SHP77 treated with DMSO at 0.1 percent for 48 hours (cell line): Measurements from ENCODE around the gene ANKRD30B.
"Not testable (repeated sequence)": the region's sequence is repeated elsewhere in the genome, so short reads cannot be mapped to it uniquely, and the experiment has no call there.

ENCODE experiments used
- DNase-seq: peaks from one replicate; lab custom pipeline; 2025; lab: John Stamatoyannopoulos, UW

The ANKRD30B gene, protein sequence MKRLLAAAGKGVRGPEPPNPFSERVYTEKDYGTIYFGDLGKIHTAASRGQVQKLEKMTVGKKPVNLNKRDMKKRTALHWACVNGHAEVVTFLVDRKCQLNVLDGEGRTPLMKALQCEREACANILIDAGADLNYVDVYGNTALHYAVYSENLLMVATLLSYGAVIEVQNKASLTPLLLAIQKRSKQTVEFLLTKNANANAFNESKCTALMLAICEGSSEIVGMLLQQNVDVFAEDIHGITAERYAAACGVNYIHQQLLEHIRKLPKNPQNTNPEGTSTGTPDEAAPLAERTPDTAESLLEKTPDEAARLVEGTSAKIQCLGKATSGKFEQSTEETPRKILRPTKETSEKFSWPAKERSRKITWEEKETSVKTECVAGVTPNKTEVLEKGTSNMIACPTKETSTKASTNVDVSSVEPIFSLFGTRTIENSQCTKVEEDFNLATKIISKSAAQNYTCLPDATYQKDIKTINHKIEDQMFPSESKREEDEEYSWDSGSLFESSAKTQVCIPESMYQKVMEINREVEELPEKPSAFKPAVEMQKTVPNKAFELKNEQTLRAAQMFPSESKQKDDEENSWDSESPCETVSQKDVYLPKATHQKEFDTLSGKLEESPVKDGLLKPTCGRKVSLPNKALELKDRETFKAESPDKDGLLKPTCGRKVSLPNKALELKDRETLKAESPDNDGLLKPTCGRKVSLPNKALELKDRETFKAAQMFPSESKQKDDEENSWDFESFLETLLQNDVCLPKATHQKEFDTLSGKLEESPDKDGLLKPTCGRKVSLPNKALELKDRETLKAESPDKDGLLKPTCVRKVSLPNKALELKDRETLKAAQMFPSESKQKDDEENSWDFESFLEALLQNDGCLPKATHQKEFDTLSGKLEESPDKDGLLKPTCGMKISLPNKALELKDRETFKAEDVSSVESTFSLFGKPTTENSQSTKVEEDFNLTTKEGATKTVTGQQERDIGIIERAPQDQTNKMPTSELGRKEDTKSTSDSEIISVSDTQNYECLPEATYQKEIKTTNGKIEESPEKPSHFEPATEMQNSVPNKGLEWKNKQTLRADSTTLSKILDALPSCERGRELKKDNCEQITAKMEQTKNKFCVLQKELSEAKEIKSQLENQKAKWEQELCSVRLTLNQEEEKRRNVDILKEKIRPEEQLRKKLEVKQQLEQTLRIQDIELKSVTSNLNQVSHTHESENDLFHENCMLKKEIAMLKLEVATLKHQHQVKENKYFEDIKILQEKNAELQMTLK (N-terminal part only)

DNA sequence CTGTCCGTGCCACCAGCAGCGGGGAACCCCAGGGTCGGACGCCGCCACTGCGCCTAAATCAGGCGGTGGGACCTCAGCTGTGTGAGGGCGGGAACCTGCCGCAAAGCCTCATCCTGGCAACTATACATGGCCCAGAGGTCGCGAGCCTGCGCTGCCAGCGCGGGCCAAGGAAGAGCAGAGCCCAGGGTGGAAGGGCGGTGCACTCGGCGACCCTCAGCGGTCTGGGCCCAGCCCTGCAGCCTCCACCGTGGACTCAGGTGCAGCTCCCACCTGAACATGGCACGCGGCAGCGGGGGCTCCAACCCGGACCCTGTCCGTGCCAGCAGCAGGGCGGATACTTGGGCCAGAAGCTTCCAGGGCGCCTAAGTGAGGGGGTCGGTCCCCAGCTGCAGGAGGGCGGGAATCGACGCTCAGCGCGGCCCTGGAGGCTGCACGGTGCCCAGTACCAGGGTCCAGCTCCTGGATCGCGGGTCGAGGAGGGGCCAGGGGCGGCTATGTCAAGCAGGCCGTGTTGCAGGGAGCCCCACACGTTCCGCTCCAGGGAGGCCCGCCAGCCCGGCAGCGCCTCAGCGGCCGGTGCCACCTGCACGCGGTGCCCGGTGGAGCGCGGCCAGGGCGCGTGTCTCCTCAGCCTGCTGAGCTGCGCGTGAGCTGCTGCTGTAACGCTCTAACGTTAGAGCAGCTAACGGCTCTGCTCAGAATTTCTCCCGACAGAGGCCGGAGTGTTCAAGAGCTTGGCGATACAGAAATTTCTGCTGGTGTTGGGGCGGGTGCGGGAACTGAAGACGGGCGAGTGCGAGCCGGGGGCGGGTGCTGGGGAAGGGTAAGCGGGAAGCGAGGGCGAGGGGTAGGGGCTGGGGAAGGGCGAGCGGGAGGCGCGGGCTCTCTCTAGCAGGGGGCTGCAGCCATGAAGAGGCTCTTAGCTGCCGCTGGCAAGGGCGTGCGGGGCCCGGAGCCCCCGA is at the start of gene ANKRD30B:
Gene ANKRD30B, plus strand, starts transcription at position 660 of the 962 bp plus-strand sequence. Its CDS starts 248 bp downstream, at position 908.
- no peak for DNase-seq

DNA sequence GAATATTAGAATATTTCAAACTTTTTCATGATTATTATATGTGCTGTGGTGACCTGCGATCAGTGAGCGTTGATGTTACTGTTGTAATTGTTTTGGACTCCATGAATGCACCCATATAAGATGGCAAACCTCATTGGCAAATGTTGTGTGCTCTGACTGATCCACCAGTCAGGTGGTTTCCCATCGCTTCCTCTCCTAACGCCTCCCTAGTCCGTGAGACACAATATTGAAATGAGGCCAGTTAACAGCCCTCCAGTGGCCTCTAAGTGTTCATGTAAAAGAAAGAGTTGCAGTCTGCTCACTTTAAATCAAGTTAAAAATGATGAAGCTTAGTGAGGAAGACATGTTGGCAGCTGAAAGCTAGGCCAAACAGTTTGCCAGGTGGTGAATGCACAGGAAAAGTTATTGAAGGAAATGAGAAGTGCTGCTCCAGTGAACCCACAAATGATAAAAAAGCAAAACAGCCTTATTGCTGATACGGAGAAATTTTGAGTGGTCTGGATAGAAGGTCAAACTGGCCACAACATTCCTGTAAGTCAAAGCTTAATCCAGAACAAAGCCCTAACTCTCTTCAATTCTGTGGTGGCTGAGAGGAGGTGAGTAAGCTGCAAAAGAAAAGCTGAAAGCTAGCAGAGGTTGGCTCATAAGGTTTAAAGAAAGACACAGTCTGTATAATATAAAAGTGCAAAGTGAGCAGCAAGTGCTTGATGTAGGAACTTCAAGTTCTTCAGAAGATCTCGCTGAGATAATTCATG is 46.5 kb upstream of the ANKRD30B start:
- DNase-seq = not testable (repeated sequence)

DNA sequence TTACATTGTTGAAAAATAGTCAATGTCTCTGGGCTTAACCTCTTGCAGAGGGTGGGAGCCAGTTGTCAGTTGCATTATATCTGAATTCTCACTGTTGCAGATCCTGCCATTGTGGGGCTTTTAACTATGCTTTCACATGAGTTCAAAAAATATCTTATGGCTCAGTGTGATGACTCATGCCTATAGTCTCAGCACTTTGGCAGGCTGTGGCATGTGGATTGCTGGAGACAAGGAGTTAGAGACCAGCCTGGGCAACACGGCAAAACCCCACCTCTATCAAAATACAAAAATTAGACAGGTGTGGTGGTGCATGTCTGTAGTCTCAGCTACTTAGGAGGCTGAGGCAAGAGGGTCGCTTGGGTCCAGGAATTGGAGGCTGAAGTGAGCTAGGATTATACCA is 38.2 kb upstream of the ANKRD30B start:
- DNase-seq = not testable (repeated sequence)

DNA sequence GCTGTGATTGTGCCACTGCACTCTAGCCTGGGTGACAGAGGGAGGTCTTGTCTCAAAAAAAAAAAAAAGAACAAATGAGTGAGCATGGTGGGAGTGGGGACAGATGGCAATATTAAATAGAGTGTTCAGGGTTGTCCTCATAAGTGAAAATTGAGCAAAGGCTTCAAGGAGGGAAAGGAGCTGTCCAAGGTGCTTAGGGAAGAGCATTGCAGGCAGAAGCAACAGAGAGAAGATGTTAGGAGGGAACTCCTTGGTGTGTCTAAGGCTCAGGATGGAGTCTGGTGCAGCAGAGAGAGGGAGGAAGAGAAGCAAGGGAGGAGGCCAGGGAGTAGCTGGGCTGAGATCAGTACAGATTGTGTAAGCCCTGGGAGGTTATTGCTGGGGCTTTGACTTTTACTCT is 26.4 kb upstream of the ANKRD30B start:
- DNase-seq = not testable (repeated sequence)

DNA sequence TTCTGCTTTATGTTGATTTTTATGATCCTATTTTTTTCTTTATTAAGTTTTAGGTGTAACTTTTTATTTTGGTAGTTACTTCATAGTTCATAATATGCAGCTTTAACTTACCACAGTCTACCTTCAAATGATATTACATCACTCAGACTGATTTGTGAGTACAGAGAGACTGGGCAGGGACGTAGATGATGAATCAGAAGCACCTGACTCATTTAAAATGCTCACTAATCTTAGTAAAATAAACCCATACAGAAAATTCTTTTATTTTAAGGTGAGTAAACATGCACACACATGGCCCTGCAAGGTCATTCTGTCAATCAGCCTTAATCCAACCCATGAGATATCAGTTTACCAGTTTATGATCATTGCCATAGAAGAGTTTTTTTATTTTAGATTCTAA is 8.9 kb upstream of the ANKRD30B start:
- DNase-seq = not testable (repeated sequence)

DNA sequence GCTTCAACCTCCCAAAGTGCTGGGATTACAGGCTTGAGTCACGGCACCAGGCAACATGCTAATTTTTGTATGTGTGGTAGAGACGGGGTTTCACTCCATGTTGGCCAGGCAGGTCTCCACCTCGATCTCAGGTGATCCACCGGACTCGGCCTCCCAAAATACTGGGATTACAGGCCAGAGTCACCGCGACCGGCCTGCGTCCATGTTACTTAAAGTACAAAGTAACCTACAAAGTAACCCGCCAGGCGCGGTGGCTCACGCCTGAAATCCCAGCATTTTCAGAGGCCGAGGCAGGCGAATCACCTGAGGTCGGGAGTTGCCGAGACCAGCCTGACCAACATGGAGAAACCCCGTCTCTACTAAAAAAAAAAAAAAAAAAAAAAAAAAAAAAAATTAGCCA is 1.1 kb upstream of the ANKRD30B start:
- DNase-seq = no peak

DNA sequence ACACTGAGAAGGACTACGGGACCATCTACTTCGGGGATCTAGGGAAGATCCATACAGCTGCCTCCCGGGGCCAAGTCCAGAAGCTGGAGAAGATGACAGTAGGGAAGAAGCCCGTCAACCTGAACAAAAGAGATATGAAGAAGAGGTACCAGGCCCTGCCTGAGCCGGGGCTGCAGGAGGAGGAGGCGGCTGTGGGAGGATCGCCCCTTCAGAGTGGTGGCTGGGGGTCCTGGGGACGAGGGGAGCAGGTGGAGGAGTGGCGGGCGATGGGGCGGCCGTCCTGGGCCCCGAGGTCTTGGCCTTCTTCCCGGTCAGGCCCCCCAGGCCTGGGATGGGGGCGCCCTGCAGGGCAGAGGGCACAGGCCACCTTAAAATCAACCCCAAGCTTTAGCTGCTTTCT is 524 bp downstream of the ANKRD30B start:
- no peak for DNase-seq

DNA sequence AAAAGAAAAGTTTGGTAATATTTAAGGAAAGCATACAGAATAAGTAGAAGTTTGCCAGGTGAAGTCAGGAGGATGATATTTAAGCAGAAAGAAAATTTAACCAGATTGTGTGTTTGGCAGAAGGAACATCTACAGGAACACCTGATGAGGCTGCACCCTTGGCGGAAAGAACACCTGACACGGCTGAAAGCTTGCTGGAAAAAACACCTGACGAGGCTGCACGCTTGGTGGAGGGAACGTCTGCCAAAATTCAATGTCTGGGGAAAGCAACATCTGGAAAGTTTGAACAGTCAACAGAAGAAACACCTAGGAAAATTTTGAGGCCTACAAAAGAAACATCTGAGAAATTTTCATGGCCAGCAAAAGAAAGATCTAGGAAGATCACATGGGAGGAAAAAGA is 15.6 kb downstream of the ANKRD30B start:
- not testable (repeated sequence) for DNase-seq

DNA sequence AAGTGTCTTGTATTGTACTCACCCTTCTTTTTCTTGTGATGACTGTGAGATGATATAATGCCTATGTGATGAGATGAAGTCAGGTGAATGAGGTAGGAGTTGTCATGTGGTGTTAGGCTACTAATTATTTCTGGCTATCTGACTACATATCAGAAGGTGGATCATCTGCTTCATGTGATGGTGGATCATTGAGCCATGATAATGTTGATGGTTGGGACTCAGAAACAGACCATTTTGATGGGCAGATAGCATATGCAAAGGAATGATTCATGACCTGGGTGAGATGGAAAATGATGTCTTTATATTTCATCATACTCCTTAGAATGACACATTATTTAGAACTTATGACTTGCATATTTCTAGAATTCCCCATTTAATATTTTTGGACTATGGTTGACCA is 19.5 kb downstream of the ANKRD30B start:
- DNase-seq = no peak

DNA sequence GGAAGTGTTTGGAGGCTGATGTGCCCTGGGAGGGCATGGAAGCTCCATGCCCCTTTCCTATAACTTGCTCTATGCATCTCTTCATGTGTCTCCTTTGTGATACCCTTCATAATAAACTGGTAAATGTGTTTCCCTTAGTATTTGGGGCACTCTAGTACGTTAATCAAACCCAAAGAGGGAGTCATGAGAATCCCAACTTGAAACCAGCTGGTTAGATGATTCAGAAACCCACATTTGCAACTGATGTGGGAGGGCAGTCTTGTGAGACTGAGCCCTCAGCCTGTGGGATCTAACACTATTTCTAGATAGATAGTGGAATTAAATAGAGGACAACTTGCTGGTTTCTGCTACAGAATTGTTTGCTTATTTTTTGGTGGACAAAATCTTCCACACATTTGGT is 20.3 kb downstream of the ANKRD30B start:
- DNase-seq = no peak

DNA sequence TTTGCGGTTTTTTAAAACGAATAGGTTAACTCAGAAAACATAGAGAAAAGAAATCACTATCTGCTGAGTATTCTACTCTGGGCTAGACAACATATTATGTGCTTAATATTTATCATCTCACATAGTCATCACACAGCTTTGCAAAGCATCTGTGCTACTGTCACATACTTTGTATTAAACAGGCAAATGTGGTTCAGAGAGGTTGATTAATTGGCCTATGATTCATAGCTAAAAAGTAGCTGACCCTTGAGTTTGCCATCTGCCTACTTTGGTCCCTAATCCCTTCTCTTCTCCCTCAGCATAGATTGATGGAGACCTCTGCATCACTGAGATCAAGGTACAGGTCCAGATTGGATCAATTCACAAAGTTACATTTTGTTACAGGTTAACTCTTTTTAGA is 21.4 kb downstream of the ANKRD30B start:
- DNase-seq = no peak

DNA sequence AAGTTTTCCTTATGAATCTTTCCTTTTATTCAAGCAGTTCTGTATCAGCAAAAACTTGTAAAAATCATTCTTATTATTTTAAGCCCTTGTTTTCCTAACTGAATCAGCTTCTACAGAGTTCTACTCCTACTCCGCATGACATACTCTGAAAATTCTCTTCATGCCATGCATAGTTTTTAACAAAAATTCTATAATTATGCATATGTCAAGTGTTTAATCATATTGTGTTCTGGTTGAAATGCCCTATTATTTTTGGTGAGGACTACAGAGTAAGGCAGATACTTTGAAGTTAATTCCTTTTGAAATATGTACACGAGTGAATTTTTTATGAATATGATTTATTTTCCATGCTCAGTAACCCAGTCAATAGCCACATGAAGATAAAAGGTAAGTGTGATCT is 28.8 kb downstream of the ANKRD30B start:
- DNase-seq = no peak

DNA sequence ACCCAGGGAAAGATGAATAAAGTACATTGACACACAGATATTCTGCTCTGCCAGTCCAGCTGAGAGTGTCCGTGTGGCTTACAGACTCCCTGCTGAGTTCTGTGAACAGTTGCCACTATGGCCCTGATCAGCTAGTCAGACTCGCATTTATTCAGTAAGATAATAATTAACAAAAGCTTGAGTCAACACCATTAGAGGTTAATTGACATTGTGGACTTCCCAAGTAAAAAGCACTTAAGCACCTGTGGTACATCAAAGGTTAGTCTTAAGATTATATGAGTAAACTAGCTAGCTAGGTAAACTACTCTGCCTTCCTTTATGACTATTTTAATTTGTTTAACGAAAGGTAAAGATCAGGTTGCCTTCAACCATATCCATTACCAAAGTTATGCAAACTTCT is 33.7 kb downstream of the ANKRD30B start:
- no peak for DNase-seq

DNA sequence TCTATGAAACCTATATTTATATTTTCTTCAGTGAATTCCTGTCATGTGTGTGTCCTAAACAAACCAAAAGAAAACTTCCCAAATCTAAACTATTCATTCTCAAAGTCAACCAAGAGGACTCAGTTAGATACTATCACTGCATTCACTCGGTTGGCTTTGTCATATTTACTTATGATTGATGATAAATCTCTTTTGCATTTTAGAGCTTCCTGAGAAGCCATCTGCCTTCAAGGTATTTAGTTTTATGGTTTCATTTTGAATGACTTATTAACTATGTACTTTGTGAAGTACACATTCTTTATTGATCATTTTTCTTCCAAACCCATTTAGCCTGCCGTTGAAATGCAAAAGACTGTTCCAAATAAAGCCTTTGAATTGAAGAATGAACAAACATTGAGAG is 36.2 kb downstream of the ANKRD30B start:
- no peak for DNase-seq

DNA sequence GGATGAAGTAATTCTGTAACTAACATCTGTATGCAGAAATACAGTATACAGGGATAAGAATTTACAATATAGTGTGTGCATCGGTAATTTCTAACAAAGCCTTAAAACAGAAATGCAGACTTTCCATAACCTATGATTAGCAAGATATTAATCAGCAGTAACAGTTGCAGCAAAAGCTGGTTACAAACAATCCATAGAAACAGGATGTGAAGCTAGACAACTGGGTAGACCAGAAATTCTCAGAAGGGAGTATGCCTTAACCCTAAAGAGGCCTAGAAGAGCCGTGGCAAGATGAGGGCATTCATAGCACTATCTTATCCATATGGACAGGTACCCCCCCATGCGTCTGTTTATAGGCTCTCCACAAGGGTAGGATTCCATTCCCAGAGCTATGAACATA is 48.9 kb downstream of the ANKRD30B start:
- not testable (repeated sequence) for DNase-seq

DNA sequence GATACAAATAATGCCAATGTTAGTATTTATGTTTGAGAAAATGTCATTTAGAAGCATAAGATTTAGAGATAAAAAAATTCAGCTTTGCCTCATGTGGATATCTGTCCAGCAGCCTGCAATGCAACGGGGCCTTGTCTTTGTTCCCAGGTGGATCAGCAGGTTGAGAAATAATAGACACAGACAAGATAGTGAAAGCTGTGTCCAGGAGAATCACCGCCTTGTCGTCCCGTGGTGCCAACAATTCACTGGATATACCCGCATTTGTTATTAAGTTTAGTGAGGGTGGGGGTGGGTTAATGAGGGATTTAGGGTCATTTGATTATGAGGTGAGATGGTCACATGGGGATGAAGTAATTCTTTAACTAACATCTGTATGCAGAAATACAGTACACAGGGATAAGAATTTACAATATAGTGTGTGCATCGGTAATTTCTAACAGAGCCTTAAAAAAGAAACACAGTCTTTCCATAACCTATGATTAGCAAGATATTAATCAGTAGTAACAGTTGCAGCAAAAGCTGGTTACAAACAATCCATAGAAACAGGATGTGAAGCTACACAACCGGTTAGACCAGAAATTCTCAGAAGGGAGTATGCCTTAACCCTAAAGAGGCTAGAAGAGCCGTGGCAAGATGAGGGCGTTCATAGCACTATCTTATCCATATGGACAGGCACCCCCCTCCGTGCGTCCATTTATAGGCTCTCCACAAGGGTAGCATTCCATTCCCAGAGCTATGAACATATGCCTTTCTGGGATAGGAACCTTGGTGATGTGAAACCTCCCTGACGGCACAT is 50.2 kb downstream of the ANKRD30B start:
- not testable (repeated sequence) for DNase-seq

DNA sequence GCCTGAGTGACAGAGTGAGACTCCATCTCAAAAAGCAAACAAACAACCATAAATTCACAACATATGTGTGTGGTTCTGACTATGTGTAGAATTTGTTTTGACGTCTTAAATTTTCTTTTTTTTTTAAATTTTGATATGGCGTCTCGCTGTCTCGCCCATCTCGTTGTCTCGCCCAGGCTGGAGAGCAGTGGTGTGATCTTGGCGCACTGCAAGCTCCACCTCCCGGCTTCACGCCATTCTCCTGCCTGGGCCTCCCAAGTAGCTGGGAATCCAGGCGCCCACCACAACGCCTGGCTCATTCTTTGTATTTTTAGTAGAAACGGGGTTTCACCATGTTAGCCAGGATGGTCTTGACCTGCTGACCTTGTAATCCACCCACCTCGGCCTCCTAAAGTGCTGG is 63.1 kb downstream of the ANKRD30B start:
- DNase-seq = not testable (repeated sequence)

DNA sequence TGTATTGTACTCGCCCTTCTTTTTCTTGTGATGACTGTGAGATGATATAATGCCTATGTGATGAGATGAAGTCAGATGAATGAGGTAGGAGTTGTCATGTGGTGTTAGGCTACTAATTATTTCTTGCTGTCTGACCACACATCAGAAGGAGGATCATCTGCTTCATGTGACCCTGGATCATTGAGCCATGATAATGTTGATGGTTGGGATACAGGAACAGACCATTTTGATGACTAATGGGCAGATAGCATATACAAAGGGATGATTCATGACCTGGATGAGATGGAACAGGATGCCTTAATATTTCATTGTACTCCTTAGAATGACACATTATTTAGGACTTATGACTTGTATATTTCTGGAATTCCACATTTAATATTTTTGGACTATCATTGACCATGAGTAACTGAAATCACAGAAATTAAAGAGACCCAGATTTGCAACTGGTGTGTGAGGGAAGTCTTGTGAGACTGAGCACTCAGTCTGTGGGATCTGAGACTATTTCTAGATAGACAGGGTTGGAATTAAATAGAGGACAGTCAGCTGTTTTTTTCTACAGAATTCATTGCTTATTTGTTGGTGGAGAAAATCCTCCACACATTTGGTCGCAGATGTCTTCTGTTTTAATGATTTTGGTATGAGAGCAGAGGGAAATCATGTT is 79.1 kb downstream of the ANKRD30B start:
- DNase-seq = not testable (repeated sequence)

DNA sequence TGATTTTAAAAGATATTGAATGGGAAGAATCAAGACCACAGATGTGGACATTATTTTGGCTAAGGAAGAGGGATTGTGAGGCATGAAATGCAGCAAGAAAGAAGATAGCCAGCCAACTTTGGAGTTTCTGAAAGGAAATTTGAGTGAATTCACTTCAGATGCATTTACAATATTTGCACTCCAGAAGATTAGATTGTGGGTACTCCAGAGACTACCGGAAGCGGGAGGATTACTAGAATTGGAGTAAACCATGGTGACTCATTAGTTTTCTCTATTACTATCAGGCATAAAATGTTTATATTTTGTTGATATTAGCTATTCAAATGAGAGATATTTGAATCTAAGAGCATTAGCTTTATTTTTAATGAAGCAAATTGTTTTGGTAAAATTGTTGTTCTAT is 93.6 kb downstream of the ANKRD30B start:
- DNase-seq = not testable (repeated sequence)
